HAP-1 (cell line): ENCODE data around the gene GTSF1L.
A peak's percentile ranks its signal among the peaks of the same experiment; 100 is the strongest.

Experiments
- DNase-seq, 2 experiments: peaks; one replicate each; pipeline ENCODE4 v3.0.0-alpha.2; 2016 to 2020; ENCODE audit warnings: low spot score in 2 of 2
- H3K27me3 ChIP-seq: fragments of 250-450 bp; sonication (Bioruptor Pico); 2 replicates; pipeline ENCODE4 v1.5.1; 2020; ENCODE audit warnings: low read depth, mild to moderate bottlenecking, moderate library complexity
- H3K36me3 ChIP-seq: fragments of 250-450 bp; sonication (Bioruptor Pico); replicated peaks from 2 replicates; pipeline ENCODE4 v1.5.1; 2020; ENCODE audit warnings: mild to moderate bottlenecking
- H3K4me1 ChIP-seq: fragments of 250-450 bp; sonication (Bioruptor Pico); 2 replicates; pipeline ENCODE4 v1.5.1; 2020; ENCODE audit warnings: mild to moderate bottlenecking
- H3K4me3 ChIP-seq: fragments of 250-450 bp; sonication (Bioruptor Pico); 2 replicates; pipeline ENCODE4 v1.5.1; 2020; ENCODE audit warnings: mild to moderate bottlenecking, moderate library complexity
- H3K9me3 ChIP-seq: fragments of 250-450 bp; sonication (Bioruptor Pico); 2 replicates; pipeline ENCODE4 v1.5.1; 2020; ENCODE audit warnings: mild to moderate bottlenecking, moderate library complexity
- in situ Hi-C: fragments of 300-500 bp; cut with MboI; formaldehyde crosslinking; loops from 3 replicates; pipeline ENCODE4 v1.14.3; 2020; ENCODE audit warnings: low sequenced_read_pairs, inconsistent platforms, mixed read lengths

Gene GTSF1L

DNA sequence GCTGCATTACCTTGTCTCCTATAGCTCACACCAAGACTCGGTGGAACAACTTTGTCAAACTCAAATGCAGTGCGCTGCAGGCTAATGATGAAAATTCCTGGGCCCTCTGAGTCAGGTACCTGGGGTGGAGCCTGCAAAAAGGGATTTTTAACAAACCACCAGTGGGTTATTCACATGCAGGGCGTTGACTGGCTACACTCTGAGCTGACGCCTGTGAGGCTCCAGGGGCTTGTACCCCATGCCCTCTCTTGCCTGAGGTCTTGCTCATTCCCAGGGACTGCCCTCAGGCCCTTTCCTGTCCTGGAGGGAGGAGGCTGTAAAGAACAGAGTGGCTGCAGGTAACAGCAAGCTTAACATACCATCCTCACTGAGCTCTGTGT, 9.2 kb downstream of the GTSF1L start:
- no peak overlapping the region for H3K4me3 ChIP-seq
- H3K27me3 ChIP-seq, result no peaks in the 10 kb centered on the region
- no peak for DNase-seq
- in situ Hi-C loops, result no loop called here
- H3K4me1 ChIP-seq, result no peaks in the 10 kb centered on the region
- H3K9me3 ChIP-seq, result no peaks in the 10 kb centered on the region
- peaks cover 39% of the 10 kb centered on the region for H3K36me3 ChIP-seq

DNA sequence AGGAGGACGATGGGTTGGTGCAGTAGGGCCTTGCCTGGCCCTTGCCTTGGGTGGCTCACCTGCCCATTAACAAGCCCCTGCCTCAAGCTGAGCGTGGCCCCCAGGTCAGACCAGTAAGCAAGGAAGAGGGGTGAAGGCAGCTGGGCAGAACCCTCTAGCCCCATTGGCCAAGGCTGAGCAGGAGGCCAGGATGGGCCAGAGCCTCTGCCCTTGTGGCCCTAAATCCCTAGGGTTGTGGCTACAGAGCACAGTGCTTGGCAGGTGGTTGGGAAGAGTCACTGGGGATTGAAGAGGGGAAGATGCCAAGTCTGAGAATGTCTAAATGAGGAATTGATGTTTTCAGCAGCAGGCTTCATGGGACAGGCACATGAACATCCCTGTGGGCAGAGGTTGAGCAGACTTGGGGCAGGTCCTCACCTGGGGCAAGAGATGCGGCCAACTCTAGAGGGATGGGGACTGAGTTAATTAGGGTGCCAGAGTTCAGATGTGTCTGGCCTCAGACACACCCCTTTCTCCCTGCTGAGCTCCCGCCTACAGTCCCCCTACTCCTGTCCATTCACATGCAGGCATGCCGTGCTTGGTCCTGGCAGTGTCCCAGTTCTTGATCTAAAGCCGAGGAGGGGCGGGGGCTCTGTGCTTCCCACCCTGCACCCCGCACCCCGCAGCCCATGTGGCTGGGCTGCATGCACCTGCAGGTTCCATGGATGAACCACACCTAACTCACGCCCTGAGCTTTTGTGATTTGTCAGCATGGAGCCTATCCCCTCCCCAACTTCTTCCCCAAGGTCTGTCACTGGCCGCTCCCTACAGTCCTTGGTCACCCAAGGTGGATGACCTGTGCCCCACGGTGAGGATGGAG, 9.8 kb downstream of the GTSF1L start:
- no peak overlapping the region for H3K4me3 ChIP-seq
- no peaks in the 10 kb centered on the region for H3K4me1 ChIP-seq
- H3K27me3 ChIP-seq, result no peaks in the 10 kb centered on the region
- no peaks in the 10 kb centered on the region for H3K9me3 ChIP-seq
- H3K36me3 ChIP-seq, result peaks cover 44% of the 10 kb centered on the region
- in situ Hi-C loops, result no loop called here
- DNase-seq, result no peak

DNA sequence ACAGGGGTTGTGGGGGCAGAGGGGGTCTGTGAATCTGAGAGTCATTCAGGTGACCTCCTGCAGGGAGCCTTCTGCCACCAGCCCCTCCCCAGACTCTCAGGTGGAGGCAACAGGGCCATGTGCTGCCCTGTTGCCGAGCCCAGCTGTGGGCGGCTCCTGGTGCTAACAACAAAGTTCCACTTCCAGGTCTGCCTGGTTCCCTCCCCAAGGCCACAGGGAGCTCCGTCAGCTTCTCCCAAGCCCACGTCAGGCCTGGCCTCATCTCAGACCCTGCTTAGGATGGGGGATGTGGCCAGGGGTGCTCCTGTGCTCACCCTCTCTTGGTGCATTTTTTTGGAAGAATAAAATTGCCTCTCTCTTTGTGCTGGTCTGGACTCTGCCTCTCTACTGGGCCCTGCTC, 10.7 kb downstream of the GTSF1L start:
- Histone ChIP-seq H3K4me3 (no peak overlapping the region), H3K9me3 (no peaks in the 10 kb centered on the region), H3K4me1 (no peaks in the 10 kb centered on the region), H3K27me3 (no peaks in the 10 kb centered on the region), H3K36me3 (peaks cover 50% of the 10 kb centered on the region)
- in situ Hi-C loops, result no loop called here
- no peak for DNase-seq

DNA sequence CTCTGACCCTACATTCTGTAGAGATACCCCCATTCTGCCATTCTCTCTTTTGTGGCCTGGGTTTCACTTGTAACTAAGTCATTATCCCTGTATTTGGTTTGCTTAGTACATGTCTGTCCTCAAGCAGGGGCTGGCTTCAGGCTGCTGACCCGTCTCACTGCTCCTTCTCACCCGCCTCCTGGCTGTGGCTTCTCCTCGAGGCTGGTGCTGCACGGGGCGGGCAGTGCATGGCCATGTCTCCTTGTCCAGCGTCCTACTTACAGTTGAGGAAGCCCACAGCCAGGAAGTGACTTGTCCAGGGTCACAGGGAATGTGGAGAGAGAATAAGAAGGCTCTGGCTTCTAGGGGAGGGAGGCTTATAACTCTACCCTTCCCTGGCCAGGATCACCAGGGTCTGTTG, 11.3 kb downstream of the GTSF1L start:
- Histone ChIP-seq H3K4me3 (no peak overlapping the region), H3K4me1 (no peaks in the 10 kb centered on the region), H3K27me3 (no peaks in the 10 kb centered on the region), H3K9me3 (no peaks in the 10 kb centered on the region), H3K36me3 (peaks cover 56% of the 10 kb centered on the region)
- in situ Hi-C loops, result no loop called here
- DNase-seq, result no peak

GRCh38 chr20:43715044-43715443, 11.8 kb downstream of the GTSF1L start:
- no peak for DNase-seq
- H3K4me1 ChIP-seq, result no peaks in the 10 kb centered on the region
- H3K27me3 ChIP-seq, result no peaks in the 10 kb centered on the region
- H3K9me3 ChIP-seq, result no peaks in the 10 kb centered on the region
- peaks cover 61% of the 10 kb centered on the region for H3K36me3 ChIP-seq
- in situ Hi-C loops, result no loop called here
- no peak overlapping the region for H3K4me3 ChIP-seq

DNA sequence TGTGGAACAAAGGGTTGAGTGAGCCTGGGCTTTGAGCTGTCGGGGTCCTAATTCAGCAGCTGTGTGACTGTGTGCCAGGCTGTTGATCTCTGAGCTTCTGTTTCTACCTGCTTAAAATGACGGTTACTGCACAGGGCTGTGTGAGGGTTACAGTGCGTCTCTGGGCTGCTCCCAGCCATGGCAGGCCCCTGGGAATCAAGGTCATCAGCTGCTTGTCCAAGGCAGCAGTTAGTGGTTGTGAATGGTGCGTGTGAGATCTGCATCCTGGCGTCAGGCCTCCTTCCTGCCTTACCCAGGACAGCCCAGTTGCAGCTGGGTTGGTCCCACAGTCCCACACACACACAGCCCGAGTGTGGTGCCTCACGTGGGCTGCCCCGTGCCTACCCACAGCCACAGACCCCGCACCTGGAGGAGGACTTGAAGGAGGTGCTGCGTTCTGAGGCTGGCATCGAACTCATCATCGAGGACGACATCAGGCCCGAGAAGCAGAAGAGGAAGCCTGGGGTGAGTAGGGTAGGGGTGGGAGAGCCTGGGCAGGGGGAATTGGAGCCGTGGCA, 15.6 kb downstream of the GTSF1L start:
- H3K4me3 ChIP-seq, result no peak overlapping the region
- in situ Hi-C loops, result no loop called here
- H3K27me3 ChIP-seq, result no peaks in the 10 kb centered on the region
- H3K4me1 ChIP-seq, result no peaks in the 10 kb centered on the region
- no peak for DNase-seq
- H3K36me3 ChIP-seq, result peaks cover 85% of the 10 kb centered on the region
- H3K9me3 ChIP-seq, result no peaks in the 10 kb centered on the region

- H3K4me1 ChIP-seq, result no peaks in the 10 kb centered on the region
- H3K36me3 ChIP-seq, result peaks cover 84% of the 10 kb centered on the region
These were observed 16.3 kb downstream of the GTSF1L start for GRCh38 chr20:43710370-43711044.

GRCh38 chr20:43702502-43702901, 24.3 kb downstream of the GTSF1L start:
- in situ Hi-C loops, result no loop called here
- DNase-seq, result no peak
- H3K36me3 ChIP-seq, result peaks cover 78% of the 10 kb centered on the region
- no peaks in the 10 kb centered on the region for H3K9me3 ChIP-seq
- no peaks in the 10 kb centered on the region for H3K27me3 ChIP-seq
- no peaks in the 10 kb centered on the region for H3K4me1 ChIP-seq
- no peak overlapping the region for H3K4me3 ChIP-seq

More at GRCh38 chr20:43710370-43711044, 16.3 kb downstream of the GTSF1L start:
- Histone ChIP-seq H3K4me3 (no peak overlapping the region), H3K9me3 (no peaks in the 10 kb centered on the region), H3K27me3 (no peaks in the 10 kb centered on the region)
- DNase-seq, result no peak
- in situ Hi-C loops, result no loop called here

DNA sequence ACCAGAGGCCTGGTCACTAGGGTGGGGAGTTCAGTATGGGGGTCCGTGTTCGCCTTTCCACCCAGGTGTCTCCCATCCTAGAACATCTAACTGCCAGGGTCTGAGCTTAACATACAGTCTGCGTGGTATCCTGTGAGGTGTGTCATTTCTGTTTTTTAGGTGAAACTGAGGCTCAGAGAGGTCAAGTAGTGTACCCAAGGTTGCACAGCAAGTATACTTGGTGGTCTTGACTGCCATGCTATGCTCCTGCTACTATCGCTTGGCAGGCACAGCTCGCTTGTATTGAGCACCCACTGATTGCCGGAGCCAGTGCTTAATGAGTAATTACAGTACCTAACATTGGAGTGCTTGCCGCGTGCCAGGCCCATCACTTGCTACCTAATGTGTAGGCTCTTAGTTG, 26.2 kb downstream of the GTSF1L start:
- Histone ChIP-seq H3K4me1 (no peaks in the 10 kb centered on the region), H3K9me3 (no peaks in the 10 kb centered on the region), H3K27me3 (no peaks in the 10 kb centered on the region), H3K36me3 (peaks cover 80% of the 10 kb centered on the region), H3K4me3 (no peak overlapping the region)
- in situ Hi-C loops, result no loop called here
- no peak for DNase-seq

DNA sequence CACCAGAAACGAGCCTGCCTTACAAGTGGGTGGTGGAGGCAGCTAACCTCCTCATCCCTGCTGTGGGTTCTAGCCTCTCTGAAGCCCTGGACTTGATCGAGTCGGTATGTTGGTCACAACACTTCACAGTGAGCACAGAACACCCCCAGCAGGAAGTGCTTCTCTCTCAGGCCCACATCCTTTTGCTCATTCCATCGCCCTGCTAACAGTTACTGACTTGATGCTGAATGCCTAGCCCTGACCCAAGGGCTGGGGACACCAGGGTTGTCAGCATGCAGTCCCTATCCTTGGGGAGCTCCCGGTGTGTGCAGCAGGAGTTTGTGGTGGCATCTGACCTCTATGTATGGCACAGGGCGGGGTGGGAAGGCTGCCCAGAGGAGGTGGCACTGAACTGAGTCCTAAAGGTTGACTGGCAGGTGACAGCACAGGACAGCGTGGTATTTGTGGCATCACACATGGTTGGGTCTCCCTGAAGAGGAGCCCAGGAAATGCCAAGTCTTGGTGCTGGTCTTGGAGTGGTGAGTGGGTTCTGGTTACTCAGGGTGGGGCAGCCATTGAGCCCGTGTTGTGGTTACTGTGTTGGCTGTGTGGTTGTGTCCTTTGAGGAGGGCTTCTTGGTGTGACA, 26.7 kb downstream of the GTSF1L start:
- in situ Hi-C loops, result no loop called here

DNA sequence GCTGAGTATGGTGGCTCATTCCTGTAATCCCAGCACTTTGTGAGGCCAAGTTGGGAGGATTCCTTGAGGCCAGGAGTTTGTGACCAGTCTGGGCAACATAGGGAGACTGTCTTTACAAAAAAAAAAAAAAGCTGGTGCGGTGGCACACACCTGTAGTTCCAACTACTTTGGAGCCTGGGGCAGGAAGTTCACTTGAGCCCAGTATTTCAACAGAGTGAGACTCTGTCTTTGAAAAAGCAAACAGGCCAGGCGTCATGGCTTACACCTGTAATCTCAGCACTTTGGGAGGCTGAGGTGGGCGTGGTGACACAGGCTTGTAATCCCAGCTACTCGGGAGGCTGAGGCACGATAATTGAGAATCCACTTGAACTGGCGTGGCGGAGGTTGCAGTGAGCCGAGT, 31.2 kb downstream of the GTSF1L start:
- Histone ChIP-seq H3K9me3 (no peaks in the 10 kb centered on the region), H3K4me3 (no peak overlapping the region), H3K27me3 (no peaks in the 10 kb centered on the region), H3K4me1 (no peaks in the 10 kb centered on the region), H3K36me3 (peaks cover 75% of the 10 kb centered on the region)
- no peak for DNase-seq
- in situ Hi-C loops, result no loop called here

More for the DNA sequence above, 26.7 kb downstream of the GTSF1L start:
- H3K27me3 ChIP-seq, result no peaks in the 10 kb centered on the region
- H3K4me1 ChIP-seq, result no peaks in the 10 kb centered on the region
- peaks cover 83% of the 10 kb centered on the region for H3K36me3 ChIP-seq
- H3K4me3 ChIP-seq, result no peak overlapping the region
- no peaks in the 10 kb centered on the region for H3K9me3 ChIP-seq
- no peak for DNase-seq

DNA sequence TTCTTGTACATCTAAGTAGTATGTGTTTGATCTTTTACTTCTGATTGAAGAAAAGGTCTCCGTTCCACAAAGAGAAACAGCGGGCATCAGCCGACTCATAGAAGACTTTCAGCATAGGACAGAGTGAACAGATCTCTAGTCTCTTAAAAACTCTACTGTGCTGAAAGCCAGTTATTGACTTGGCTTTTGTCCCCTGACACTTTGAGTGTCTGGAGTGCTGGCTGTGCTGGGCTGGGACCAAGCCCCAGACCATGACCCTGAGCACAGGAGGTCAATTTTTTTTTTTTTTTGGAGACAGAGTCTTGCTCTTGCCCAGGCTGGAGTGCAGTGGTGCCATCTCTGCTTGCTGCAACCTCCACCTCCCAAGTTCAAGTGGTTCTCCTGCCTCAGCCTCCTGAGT, 32.0 kb downstream of the GTSF1L start:
- no peaks in the 10 kb centered on the region for H3K27me3 ChIP-seq
- in situ Hi-C loops, result no loop called here
- peaks cover 74% of the 10 kb centered on the region for H3K36me3 ChIP-seq
- no peak overlapping the region for H3K4me3 ChIP-seq
- no peaks in the 10 kb centered on the region for H3K9me3 ChIP-seq
- no peak for DNase-seq
- H3K4me1 ChIP-seq, result no peaks in the 10 kb centered on the region

DNA sequence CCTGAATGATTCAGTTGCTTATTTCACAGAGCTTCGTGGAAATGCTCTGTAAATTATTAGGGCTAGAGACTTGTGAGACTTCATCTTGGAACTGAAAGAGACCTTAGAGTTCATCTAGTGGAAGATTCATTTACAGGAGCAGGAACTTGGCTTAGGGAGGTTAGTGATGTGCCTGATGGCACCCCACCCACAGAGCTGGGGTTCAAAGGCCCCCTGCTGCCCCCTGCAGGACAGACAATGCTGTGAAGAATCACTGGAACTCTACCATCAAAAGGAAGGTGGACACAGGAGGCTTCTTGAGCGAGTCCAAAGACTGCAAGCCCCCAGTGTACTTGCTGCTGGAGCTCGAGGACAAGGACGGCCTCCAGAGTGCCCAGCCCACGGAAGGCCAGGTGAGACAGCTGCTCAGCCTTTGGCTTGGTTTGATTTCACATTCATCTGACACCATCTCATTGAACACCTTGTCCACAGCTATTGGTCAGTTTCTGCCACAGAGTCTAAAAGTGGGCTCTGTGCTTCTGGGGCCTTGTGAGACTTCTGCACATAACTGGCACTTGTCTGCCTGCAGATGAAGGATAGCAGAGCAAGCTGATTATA, 34.8 kb downstream of the GTSF1L start:
- Histone ChIP-seq H3K27me3 (no peaks in the 10 kb centered on the region), H3K4me3 (no peak overlapping the region), H3K36me3 (peaks cover 83% of the 10 kb centered on the region), H3K4me1 (no peaks in the 10 kb centered on the region), H3K9me3 (no peaks in the 10 kb centered on the region)
- in situ Hi-C loops, result no loop called here
- DNase-seq, result peak; percentile 21 to 73
